ENCODE measurements around the gene C2orf72. TPM values are rescaled to one million over a fixed set of nuclear protein-coding genes. Genes with fewer than 3 reads are reported as not detected.

Gene C2orf72
- total RNA-seq, 1 experiment from 2014 or later, result 3.2 TPM

DNA sequence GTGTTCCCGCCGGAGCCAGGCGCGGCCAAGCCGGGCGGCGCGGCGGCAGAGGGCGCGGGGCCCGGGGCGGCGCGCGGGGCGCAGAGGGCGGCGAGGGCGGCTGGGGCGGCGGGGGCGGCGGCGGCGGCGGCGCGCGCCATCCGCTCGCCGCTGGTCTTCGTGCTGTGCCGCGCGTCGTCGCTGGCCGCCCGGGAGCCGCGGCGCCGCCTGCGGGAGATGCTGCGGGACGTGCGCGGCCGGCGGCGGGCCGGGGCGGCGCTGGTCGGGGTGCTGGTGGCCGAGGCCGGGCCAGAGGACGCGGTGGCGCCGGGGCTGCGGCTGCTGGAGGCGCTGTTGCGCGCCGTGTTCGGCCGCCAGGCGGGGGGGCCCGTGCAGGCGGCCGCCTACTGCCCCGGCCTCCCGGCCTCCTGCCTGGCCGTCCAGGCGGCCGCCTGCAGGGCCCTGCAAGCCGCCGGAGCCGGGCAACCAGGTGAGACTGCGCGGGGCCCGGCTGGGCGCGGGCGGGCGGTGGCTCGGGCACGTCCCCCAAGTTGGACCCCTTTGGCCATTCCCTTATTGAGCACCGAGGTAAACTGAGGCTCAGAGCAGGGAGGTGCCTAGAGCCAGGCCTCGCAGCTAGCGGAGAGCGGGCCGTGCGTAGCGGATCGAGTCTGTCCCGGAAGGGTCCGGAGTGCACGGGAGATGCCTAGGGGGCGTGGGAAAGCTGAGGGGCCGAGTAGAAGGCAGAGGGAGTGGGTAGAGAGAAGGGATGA, 584 bp downstream of the C2orf72 start:
- ChIA-PET CTCF (interaction anchor here (0.6 kb wide), 1 partner anchor 1137 kb away, joined by 3 read pairs; no protein-coding TSS in a partner anchor), POLR2A (interaction anchor here (1.2 kb wide), 1 partner anchor 11 kb away, joined by 9 read pairs; no protein-coding TSS in a partner anchor)
- intact Hi-C loops (cut with micrococcal nuclease; ENCODE audit: unreplicated experiment) (no loop called here), in situ Hi-C loops (cut with HindIII; ENCODE audit: low pct_unique_long_range_greater_than_20kb, low sequenced_read_pairs) (no loop called here)
- peak overlapping the region; percentile 35 to 42; a peak in 3 of 4 replicates for H3K4me3 ChIP-seq (ENCODE audit: low read depth in 2 of 2, low read length in 2 of 2)
- no peaks in the 10 kb centered on the region for H3K36me3 ChIP-seq (ENCODE audit: control insufficient read depth, insufficient read depth, low read length)
- peaks cover 12% of the 10 kb centered on the region for H3K27me3 ChIP-seq (ENCODE audit: control insufficient read depth, insufficient read depth, low read length)
- no peak for TF ChIP-seq POLR2AphosphoS5 (IDR thresholded peaks at IDR 0.05; ENCODE audit: low read depth, low read length)
- TF ChIP-seq, protein P1, sequence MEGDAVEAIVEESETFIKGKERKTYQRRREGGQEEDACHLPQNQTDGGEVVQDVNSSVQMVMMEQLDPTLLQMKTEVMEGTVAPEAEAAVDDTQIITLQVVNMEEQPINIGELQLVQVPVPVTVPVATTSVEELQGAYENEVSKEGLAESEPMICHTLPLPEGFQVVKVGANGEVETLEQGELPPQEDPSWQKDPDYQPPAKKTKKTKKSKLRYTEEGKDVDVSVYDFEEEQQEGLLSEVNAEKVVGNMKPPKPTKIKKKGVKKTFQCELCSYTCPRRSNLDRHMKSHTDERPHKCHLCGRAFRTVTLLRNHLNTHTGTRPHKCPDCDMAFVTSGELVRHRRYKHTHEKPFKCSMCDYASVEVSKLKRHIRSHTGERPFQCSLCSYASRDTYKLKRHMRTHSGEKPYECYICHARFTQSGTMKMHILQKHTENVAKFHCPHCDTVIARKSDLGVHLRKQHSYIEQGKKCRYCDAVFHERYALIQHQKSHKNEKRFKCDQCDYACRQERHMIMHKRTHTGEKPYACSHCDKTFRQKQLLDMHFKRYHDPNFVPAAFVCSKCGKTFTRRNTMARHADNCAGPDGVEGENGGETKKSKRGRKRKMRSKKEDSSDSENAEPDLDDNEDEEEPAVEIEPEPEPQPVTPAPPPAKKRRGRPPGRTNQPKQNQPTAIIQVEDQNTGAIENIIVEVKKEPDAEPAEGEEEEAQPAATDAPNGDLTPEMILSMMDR (IDR thresholded peaks at IDR 0.05), result peak; percentile 62; the same call in 1 of the 2 replicates
- DNase-seq (ENCODE audit: low read depth, low spot score), result no peak
- H3K27ac ChIP-seq (ENCODE audit: low read length), result no peak overlapping the region
- peaks cover 6% of the 10 kb centered on the region; the same call in 1 of the 2 replicates for H3K4me1 ChIP-seq (ENCODE audit: control insufficient read depth, insufficient read depth, low read length)
- H3K9me3 ChIP-seq (ENCODE audit: control insufficient read depth, insufficient read depth, low read depth, low read length), result no peaks in the 10 kb centered on the region
- no TSS peak for BruUV-seq (replicated peaks)
- peak; percentile 88 for ATAC-seq

DNA sequence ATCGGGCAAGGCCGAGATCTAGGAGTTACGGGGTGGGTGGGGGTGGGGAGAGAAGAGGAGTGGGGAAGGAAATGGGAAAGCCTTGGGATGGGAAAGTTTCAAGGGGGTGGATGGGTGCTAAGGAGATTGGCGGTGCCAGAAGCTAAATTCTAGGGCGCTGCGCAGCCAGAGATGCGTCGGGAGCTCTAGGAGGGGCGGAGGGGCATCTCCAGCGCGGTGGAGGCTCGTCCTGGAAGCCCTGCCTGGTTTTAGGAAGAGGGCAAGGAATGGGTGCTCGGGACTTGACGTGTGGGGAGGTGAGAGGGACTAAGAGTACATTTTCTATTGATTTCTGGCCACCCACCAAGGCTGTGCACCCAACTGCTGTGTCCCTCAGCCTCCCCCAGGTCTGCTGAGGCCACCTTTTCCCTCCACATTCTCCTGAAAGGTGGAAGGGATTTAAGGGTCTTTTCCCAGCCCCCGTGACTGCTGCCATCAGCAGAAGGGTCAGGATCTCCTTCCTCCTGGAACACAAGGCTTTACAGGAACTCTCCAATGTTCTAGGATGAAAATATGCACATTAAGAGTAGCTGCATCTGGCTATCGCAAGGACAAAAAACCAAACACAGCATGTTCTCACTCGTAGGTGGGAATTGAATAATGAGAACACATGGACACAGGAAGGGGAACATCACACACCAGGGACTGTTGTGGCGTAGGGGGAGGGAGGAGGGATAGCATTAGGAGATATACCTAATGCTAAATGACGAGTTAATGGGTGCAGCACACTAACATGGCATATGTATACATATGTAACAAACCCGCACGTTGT, 1.4 kb downstream of the C2orf72 start:
- Histone ChIP-seq H3K4me3 (ENCODE audit: low read depth in 2 of 2, low read length in 2 of 2) (peak overlapping the region; percentile 32 to 35; a peak in 3 of 4 replicates), H3K4me1 (ENCODE audit: control insufficient read depth, insufficient read depth, low read length) (peaks cover 6% of the 10 kb centered on the region; the same call in 1 of the 2 replicates), H3K27ac (ENCODE audit: low read length) (no peak overlapping the region), H3K36me3 (ENCODE audit: control insufficient read depth, insufficient read depth, low read length) (no peaks in the 10 kb centered on the region), H3K27me3 (ENCODE audit: control insufficient read depth, insufficient read depth, low read length) (peaks cover 12% of the 10 kb centered on the region), H3K9me3 (ENCODE audit: control insufficient read depth, insufficient read depth, low read depth, low read length) (no peaks in the 10 kb centered on the region)
- TF ChIP-seq, protein P2, sequence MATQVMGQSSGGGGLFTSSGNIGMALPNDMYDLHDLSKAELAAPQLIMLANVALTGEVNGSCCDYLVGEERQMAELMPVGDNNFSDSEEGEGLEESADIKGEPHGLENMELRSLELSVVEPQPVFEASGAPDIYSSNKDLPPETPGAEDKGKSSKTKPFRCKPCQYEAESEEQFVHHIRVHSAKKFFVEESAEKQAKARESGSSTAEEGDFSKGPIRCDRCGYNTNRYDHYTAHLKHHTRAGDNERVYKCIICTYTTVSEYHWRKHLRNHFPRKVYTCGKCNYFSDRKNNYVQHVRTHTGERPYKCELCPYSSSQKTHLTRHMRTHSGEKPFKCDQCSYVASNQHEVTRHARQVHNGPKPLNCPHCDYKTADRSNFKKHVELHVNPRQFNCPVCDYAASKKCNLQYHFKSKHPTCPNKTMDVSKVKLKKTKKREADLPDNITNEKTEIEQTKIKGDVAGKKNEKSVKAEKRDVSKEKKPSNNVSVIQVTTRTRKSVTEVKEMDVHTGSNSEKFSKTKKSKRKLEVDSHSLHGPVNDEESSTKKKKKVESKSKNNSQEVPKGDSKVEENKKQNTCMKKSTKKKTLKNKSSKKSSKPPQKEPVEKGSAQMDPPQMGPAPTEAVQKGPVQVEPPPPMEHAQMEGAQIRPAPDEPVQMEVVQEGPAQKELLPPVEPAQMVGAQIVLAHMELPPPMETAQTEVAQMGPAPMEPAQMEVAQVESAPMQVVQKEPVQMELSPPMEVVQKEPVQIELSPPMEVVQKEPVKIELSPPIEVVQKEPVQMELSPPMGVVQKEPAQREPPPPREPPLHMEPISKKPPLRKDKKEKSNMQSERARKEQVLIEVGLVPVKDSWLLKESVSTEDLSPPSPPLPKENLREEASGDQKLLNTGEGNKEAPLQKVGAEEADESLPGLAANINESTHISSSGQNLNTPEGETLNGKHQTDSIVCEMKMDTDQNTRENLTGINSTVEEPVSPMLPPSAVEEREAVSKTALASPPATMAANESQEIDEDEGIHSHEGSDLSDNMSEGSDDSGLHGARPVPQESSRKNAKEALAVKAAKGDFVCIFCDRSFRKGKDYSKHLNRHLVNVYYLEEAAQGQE (IDR thresholded peaks at IDR 0.05; ENCODE audit: insufficient read depth in 1 of 2, low read depth in 2 of 2, low read length in 1 of 2), result no peak
- in situ Hi-C loops (cut with HindIII; ENCODE audit: low pct_unique_long_range_greater_than_20kb, low sequenced_read_pairs), result no loop called here
- POLR2A ChIA-PET, result interaction anchor here (0.6 to 1.2 kb wide), 2 partner anchors 12 to 118 kb away, joined by 5 to 9 read pairs; no protein-coding TSS in a partner anchor
- intact Hi-C loops (cut with micrococcal nuclease; ENCODE audit: unreplicated experiment), result no loop called here
- ATAC-seq (no peak), DNase-seq (ENCODE audit: low read depth, low spot score) (no peak)
- BruUV-seq (replicated peaks), result no TSS peak
- CTCF ChIA-PET, result interaction anchor here (0.6 kb wide), 1 partner anchor 1138 kb away, joined by 3 read pairs; no protein-coding TSS in a partner anchor

DNA sequence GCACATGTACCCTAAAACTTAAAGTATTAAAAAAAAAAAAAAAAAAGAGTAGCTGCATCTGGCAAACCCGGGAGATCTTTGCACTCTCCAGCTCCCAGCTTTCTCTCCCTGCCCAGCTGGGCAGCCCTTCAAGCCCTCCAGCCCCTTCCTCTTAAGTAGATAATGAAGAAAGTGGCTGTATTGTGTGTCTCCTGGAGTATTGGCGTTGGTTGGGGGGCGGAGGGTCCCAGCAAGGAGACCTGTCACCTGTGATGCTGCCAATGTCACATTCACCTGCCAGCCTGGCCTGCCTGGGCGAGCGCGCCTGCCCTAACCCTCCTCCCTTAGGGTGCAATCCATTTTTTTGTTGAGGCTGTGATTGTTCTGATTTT, 2.0 kb downstream of the C2orf72 start:
- H3K4me1 ChIP-seq (ENCODE audit: control insufficient read depth, insufficient read depth, low read length), result peaks cover 6% of the 10 kb centered on the region; the same call in 1 of the 2 replicates
- H3K27ac ChIP-seq (ENCODE audit: low read length), result no peak overlapping the region
- peaks cover 12% of the 10 kb centered on the region for H3K27me3 ChIP-seq (ENCODE audit: control insufficient read depth, insufficient read depth, low read length)
- H3K36me3 ChIP-seq (ENCODE audit: control insufficient read depth, insufficient read depth, low read length), result no peaks in the 10 kb centered on the region
- no peak overlapping the region for H3K4me3 ChIP-seq (ENCODE audit: low read depth in 2 of 2, low read length in 2 of 2)
- H3K9me3 ChIP-seq (ENCODE audit: control insufficient read depth, insufficient read depth, low read depth, low read length), result no peaks in the 10 kb centered on the region
- ChIA-PET CTCF (no interaction called here), POLR2A (interaction anchor here (0.6 kb wide), 2 partner anchors 72 to 119 kb away, joined by 4 to 5 read pairs; no protein-coding TSS in a partner anchor)
- ATAC-seq, result no peak
- in situ Hi-C loops (cut with HindIII; ENCODE audit: low pct_unique_long_range_greater_than_20kb, low sequenced_read_pairs), result no loop called here
- no TSS peak for BruUV-seq (replicated peaks)
- intact Hi-C loops (cut with micrococcal nuclease; ENCODE audit: unreplicated experiment), result no loop called here
- DNase-seq (ENCODE audit: low read depth, low spot score), result no peak
- TF ChIP-seq TCF7L2 (IDR thresholded peaks at IDR 0.05; ENCODE audit: low read depth, low read length) (no peak), SIN3A (IDR thresholded peaks at IDR 0.05; ENCODE audit: borderline replicate concordance, insufficient read depth, low read depth, low read length) (no peak), POLR2AphosphoS5 (IDR thresholded peaks at IDR 0.05; ENCODE audit: low read depth, low read length) (no peak)
- TF ChIP-seq, protein P1 (IDR thresholded peaks at IDR 0.05), result no peak
- TF ChIP-seq, protein P2 (IDR thresholded peaks at IDR 0.05; ENCODE audit: insufficient read depth in 1 of 2, low read depth in 2 of 2, low read length in 1 of 2), result no peak

Measured in Panc1 (cell line).